Stimulated activated CD4-positive, alpha-beta T cell treated with anti-CD3 and anti-CD28 coated beads, Interleukin-2, amount 100 ng/mL, for 4 hours (primary cell): ENCODE results near the gene MS4A6E.
A peak's percentile ranks its signal among the peaks of the same experiment; 100 is the strongest.
"Not testable (repeated sequence)": the region's sequence is repeated elsewhere in the genome, so short reads cannot be mapped to it uniquely, and the experiment has no call there.

Source experiments
- DNase-seq: peaks from one replicate; pipeline ENCODE4 v3.0.0-alpha.2; 2020; ENCODE audit warnings: low read depth

The MS4A6E gene

DNA sequence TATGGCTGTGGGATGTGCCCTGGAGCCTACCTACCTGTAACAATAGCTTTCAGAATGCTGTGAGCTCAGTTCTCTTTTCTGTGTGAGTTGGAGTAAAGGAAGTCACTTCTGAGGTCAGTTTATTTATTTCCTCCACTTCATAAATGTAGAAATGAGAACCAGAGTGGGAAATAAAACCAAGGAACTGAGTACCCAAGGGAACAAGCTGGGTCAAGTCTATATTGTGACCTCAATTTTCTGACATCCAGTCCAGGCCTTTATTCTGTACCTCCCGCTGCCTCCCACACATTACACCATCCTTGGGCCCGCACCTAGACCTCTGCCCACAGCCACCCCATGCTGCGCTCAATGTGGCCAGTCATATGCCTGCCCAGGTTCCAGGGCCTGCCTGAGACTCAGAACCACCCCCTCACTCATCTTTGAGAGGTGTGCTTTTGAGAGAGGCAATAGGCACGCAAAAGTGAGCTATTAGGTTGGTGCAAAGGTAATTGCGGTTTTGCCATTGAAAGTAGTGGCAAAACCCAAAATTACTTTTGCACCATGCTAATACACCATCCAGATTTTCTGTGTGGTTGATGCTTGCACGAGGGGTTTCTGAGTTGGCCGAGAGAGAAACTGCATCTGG lies 9.8 kb downstream of the MS4A6E start:
- no peak for DNase-seq

DNA sequence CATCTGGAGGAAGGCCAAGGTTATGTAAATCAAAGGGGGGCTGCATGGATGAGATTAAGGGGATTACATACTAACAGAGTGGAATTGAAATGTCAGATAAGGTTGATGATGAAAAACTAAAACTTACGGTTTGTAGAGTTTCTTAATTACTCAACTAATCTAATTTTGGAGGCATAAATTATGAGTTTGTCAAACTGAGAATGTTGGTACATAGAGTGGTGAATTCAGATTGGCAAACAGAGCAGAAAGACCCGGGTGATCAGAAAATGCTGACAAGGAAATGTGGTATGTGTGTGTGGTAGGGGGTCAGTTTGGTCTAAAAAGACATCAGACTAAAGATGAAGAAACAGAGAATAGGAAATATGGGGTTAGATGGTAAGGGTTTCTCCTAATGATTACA lies 11.0 kb downstream of the MS4A6E start:
- no peak for DNase-seq

GRCh38 chr11:60339356-60339755 lies 12.3 kb downstream of the MS4A6E start:
- no peak for DNase-seq

DNA sequence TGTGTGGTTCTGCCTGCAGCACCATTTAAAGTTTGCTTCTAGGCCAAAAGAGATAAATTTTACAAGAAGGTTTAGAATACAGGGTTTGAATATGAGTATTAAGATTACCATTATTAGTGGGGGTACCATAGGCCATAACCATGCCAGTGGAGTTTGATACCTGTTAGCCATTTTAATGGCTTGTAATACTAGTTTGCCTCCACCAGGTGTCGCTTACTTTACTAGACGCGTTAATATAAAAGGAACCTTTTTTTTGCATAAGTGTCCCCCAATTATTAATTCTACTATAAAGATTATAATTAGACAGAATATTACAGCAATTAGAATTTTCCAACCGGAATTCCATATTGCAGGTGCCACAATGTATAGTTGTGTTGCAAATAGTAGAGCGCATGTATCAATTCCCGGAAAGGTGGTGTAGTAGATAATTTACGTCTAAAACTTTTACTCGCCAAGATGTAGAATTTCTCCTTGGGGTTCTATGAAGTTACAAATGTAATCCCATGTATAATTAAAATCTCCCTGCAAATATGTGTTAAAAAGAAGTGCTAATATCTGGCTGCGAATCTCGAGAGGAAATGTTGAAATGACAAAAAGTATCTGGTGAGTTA lies 16.1 kb downstream of the MS4A6E start:
- DNase-seq, result no peak

GRCh38 chr11:60344146-60344545 lies 17.1 kb downstream of the MS4A6E start:
- DNase-seq, result no peak

DNA sequence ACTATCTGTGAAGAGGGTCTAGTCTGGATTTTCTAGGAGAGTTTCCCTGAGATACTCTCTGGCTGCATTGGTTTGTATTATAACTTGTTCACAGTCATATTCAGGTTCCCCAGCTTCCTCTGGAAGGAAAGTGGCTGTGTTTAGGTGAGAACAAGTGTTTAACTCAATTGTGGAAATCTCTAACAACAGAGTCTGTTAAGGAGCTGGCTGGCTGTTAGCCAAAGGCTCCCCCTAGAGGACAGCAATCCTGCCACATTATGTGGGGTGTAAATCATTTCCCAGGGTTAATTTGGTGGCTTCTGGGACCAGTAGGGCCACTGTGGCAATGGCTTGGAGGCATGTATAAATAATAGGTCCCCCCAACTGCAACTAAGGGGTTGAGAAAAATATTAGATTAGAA lies 18.4 kb downstream of the MS4A6E start:
- no peak for DNase-seq

DNA sequence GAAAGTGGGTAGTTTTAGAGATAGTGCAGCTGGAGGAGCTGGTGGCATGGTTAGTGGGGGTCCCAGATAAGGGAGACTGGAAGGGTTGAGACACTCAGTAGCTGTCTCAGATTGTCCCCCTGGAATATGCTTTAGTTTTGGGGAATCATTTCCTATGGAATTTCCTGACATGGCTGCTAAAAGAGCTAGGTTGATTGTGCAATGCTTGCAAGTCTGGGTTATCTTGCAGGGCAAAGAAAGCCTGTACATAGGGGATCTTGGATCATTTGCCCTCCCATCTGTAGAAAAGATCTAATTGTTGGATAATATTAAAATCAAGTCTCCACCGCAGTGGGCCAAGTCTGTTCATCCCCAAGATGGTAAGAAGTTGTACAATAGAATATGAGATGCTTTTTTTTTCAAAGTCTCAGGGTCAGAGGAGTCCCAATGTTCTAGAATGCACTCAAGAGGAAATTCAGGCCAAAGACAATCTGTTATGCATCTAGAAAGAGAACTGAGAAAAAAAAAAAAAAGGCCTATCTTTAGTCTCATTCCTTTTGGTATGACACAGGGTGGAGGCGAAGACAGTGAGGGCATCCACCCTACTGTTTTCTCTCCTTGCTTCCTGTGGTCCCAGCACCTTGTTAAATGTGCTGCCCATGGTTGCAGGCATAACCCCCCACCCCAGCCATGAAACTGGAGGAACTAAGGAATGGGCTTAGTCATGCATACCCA lies 20.2 kb downstream of the MS4A6E start:
- no peak for DNase-seq

- DNase-seq, result no peak
Measured at GRCh38 chr11:60348116-60348515, 21.1 kb downstream of the MS4A6E start.

DNA sequence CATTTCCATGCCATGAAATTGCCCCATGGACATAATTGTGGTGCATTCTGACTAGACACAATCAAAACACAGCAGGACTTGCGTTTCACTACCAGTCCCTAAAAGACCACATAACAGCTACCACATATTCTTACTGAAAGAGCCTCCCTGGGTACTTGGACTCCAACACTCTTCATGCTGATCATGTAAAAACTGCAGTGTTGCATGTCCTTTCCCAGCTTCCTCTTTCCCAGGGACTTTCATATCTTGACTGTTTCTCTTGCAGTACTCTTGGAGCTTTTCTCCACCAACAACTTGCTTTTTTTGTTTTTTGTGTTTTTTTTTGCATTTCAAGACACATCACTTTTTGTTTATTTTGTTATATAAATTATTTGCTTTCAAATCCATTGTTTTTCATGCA lies 22.9 kb downstream of the MS4A6E start:
- DNase-seq, result no peak

DNA sequence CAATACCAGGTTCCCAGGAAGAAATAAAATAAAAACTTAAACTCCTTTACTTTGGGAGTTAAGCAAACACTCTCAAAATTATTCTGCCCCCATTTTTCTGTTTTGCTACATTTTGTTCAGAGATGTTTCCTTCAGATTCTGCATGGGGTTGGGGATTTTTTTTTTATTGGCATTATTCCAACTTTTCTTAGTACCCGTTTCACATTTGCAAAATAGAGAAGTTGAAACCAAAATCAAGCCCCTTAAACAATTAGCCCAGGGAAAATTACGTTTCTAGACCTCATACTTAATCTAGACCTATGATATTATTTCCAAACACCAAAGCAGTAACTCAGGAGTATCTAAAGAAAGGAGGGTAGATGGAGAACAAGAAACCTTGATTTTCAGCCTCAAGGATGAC lies 30.7 kb downstream of the MS4A6E start:
- no peak for DNase-seq

GRCh38 chr11:60360621-60361020 lies 33.6 kb downstream of the MS4A6E start:
- no peak for DNase-seq

DNA sequence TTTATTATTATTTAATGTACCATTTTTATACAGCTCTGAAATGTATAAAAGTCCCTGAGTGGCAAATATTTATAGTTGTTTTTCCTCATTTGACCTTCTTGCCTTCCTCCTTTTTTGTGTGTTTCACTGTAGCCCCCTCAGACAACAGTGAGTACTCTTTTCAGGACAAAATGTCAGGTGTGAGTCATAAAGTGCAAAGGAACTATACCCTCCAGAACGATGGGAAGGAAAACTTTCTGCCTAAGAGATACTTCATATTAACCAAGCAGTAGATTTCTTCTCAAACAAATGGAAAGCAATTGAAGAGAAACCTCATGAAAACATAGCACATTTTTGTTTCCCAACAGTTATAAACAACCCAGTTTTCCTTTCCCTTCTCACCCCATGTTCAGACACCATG lies 35.2 kb downstream of the MS4A6E start:
- no peak for DNase-seq

DNA sequence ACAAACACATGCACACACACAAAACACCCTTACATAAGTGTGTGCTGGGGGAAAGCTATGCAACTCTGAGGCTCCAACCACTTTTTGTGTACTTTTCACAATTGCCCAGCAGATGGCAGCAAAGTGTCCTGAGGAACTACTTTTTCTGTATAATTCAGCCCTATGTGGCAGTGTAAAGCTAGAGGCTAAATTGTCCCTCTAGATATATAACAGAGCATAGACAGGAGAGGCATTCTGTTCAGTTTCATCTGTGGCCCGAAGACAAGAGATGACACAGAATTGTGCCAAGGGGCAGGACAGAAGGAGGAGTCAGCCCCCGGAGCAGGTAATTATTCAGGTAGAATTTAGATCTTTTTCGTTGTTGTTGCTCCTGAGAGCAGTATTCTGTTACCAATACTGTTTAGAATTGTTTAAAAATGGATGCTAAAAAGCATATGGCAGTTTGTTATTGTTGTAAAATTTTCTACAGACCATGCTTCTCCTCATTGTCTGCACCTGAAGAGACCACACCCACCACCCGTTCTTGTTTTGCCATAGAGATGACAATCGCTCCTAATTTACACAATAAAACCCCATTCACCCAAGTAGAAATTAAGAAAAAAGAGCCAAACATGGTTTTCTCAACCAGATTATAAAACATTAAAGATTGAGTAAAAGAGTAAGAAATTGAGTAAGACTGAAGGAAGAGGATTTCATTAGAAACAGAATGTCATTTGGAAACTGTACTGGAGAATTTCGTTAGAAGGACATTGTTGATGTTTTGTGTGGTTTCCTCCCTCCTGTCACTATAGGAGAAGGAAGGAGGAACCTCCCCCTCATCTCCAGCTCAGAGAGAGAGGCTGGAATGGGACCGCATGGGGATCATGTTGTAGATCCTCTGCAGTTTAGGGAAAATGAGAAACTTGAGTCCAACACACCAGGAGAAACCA lies 36.8 kb downstream of the MS4A6E start:
- peak; percentile 29 for DNase-seq

DNA sequence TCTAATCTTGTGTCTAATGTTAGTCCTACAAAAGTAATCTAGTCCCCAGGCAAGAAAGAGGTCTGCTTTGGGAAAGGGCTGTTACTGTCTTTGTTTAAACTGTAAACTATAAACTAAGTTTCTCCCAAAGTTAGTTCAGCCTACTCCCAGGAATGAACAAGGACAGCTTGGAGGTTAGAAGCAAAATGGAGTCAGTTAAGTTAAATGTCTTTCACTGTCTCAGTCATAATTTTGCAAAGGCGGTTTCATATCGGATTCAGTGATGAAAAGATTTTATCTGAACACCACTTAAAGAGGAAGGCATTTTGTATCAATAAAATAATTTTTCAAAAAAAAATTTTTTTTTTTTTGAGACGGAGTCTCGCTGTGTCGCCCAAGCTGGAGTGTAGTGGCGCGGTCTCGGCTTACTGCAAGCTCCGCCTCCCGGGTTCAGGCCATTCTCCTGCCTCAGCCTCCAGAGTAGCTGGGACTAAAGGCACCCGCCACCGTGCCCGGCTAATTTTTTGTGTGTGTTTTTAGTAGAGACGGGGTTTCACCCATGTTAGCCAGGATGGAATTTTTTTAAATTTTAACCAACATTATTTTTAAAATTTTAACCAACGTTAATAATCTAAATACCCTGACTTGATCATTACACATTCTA lies 39.3 kb downstream of the MS4A6E start:
- not testable (repeated sequence) for DNase-seq

DNA sequence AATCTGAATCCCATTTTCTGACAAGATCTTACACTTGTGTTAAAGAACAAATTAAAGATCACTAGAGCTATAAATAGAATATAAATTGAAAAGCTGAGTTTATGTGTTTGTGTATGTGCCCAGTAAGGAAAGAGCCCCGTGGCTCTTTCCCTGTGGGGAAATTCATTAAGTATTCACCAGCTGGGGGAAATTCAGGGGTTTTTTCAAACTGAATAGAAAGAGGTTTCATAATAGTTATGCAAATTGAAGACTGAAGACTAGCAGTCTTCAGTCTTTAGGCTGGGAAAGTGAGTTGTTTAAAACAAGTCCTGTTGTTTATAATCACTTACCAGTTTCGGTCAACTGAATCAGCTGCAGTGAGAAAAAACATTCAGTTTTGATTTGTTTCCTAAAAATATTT lies 40.0 kb downstream of the MS4A6E start:
- DNase-seq, result no peak

DNA sequence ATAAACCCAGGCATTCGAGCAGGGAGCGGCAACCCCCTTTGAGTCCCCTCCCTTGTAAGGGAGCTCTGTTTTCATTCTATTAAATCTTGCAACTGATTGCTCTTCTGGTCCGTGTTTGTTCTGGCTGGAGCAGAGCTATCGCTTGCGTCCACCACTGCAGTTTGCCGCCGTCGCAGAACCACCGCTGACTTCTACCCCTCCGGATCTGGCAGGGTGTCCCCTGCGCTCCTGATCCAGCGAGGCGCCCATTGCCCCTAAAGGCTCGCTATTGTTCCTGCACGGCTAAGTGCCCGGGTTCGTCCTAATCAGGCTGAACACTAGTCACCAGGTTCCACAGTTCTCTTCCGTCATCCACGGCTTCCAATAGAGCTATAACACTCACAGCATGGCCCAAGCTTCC lies 40.8 kb downstream of the MS4A6E start:
- DNase-seq, result no peak

GRCh38 chr11:60370252-60370810 lies 43.3 kb downstream of the MS4A6E start:
- no peak for DNase-seq

DNA sequence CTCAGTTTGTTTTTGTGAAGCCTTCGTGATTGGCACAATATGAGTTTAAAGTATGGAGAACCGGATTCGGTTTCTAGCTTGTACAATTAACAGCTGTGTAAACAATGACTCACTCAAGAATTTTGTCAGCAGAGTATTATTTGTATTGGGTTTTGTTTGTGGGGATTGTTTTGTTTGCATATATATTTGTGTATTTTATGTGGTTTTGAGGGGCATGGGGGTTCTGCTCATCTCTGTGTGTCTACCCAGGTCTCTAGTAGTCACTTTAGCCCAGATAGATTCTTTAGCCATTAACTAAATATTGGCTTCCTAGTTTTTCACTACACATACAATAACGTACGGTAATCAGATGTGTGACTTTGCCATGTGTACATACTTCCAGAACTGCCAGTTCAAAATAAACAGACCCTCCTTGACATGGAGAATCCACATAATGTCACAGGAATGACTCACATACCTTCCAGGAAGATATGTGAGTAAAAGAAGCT lies 43.8 kb downstream of the MS4A6E start:
- no peak for DNase-seq

GRCh38 chr11:60371386-60371785 lies 44.3 kb downstream of the MS4A6E start:
- DNase-seq, result no peak

- DNase-seq, result no peak
Measured at GRCh38 chr11:60371854-60372253, 44.8 kb downstream of the MS4A6E start.

DNA sequence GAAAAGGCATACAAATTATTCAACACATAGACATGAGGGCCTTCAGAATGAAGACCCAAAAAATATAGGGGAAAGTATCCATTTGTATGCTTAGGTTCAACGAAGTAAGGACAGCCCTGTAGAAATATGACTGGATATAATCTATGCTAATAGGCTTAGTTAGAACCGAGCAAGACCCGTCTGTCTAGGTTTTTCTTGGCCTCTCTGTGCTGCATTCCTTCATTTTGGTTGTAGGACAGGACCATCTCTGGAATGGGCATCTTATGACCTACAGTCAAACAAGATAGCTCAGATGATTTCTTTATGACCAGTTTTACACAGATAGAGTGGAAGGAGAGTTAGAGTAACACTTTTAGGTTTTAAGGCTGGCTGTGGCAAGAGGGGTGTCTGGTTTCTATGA lies 45.7 kb downstream of the MS4A6E start:
- DNase-seq, result no peak

- DNase-seq, result no peak
Measured at GRCh38 chr11:60375316-60375715, 48.3 kb downstream of the MS4A6E start.
